HG03135 (cell line): Measurements from ENCODE around the gene SLC5A1.
"Not testable (repeated sequence)": the region's sequence is repeated elsewhere in the genome, so short reads cannot be mapped to it uniquely, and the experiment has no call there.

Experiments used
- ATAC-seq: cut with Tn5 transposase; IDR thresholded peaks from one replicate; pipeline ENCODE4 v1.9.1; 2021; ENCODE audit warnings: mild to moderate bottlenecking, moderate library complexity; ENCODE audit not compliant: unreplicated experiment

SLC5A1 gene

DNA sequence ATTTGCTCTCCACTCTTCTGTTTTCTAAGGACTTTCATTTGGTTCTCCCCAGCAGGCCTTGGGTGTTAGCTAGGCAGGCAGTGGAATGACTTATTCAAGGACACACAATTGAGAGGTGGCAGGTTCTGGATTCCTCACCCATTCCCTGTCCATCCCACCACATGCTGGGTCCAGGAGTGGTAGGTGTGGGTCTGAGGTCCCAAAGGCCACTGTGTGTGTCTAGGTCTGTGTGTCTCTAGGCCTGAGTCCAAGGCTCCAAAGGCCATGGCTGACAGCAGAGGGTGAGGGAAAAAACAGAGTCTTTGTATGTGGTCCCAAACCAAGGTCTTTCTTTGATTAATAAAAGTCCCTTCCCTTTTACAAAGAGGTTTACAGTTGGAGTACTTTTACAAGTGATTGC is 40.8 kb downstream of the SLC5A1 start:
- ATAC-seq: no peak

DNA sequence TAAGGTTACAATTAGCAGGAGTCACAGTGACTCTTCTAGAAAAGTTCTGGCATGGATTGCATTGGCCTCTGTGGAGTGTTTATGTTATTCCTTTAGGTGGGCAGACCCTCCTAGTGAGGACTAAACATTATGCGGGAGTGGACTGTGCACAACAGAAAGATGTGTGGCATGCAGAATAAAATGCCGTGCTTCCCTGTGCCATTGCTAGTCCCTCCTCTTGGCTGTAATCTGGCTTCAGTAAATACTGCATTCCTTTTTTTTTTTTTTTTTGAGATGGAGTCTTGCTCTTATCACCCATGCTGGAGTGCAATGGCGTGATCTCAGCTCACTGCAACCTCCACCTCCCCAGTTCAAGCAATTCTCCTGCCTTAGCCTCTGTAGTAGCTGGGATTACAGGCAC is 45.0 kb downstream of the SLC5A1 start:
- ATAC-seq: no peak

- no peak for ATAC-seq
These were observed 54.0 kb downstream of the SLC5A1 start for GRCh38 chr22:32097018-32097417.

DNA sequence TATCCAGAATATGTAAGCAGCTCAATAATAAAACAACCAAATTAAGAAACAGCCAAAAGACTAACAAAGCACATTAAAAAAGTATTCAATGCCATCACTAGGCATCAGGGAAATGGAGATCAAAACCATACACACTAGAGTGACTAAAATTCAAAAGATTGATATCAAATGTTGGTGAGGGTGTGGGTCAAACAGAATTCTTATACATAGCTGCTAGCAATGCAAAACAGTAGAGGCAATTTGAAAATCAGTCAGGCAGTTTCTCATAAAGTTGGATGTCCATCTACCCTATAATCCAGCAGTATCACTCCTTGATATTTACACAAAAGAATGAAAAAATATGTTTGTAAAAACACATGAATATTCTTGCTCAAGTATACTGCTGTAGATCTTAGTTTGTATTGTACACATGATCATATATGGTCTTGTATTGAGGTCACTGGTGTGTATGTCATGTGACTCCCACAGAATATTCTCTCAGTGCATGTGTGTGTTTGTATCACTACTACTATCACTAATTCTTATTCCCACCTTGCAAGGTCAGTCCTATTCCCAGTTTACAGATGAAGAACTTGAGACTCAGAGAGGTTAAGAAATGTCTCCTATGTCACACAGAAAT is 54.9 kb downstream of the SLC5A1 start:
- ATAC-seq: no peak

DNA sequence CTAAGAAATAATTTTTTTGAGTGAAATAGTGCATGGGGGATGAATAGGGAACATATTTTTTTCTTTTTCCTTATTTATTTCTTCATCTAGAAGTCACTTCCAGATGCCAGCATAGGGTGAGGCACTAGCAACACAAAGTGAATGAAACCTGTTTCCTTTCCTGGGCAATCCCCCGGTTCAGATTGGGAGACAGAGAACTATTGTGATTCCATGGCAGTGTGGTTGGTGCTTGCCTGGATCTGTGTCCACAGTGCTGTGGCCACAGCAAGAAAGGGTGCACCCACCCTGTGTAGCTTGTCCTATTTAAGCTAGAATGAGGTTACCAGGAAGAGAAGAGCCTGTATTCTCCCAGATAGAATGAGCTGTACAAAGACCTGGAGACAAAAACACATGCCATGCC is 57.6 kb downstream of the SLC5A1 start:
- no peak for ATAC-seq

DNA sequence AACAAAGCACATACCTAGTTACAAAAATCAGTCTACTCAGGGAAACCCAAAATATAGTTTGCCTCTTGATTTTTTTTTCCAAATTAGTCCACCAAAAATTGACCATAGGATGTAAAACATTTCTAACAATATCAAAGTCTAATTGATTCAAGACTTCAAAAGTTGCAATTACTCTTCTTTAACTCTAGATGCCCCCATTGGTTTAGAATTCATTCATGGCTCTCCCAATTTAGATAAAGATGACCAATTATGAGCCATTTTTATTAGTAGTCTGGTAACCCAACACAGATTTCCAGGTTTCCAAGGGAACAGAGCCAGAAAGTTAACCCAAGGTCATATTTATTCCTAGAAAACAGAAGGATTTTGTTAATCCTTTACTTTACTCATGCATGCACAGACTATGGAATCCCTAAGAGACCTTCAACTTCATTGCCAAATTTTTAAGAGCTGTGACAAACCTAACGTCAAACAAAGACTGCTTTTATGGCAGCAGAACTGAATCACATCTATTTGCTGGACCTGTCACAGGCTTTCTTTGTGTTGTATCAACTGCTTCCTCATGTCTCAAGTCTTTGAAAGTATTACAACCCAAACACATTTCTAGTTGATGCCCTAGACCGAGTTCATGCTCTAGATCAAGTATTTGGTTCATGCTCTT is 60.7 kb downstream of the SLC5A1 start:
- ATAC-seq: no peak

DNA sequence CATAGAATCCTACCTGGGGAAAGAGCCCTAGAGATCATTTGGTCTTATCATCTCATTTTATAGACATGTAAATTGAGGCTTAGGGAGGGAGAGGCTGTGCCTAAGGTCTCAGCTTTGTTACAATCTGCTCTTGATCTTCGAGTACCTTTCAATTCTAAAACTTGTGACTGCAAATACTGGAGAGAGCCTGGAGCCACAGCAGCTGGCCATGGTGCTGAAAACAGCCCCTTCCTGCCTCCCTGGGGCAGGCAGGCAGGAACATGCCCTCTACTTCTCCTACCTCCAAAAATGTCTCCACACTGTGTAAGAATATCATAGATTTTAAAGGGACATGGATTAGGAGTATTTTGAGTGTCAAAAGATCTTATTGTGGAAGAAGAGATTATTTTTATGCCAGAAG is 63.9 kb downstream of the SLC5A1 start:
- no peak for ATAC-seq

GRCh38 chr22:32112380-32112779 is 69.3 kb downstream of the SLC5A1 start:
- ATAC-seq: no peak

GRCh38 chr22:32119568-32120235 is 76.6 kb downstream of the SLC5A1 start:
- ATAC-seq: no peak

GRCh38 chr22:32120603-32121002 is 77.5 kb downstream of the SLC5A1 start:
- ATAC-seq: no peak

- no peak for ATAC-seq
These were observed 79.8 kb downstream of the SLC5A1 start for GRCh38 chr22:32122899-32123298.

GRCh38 chr22:32123657-32124056 is 80.6 kb downstream of the SLC5A1 start:
- ATAC-seq: no peak

DNA sequence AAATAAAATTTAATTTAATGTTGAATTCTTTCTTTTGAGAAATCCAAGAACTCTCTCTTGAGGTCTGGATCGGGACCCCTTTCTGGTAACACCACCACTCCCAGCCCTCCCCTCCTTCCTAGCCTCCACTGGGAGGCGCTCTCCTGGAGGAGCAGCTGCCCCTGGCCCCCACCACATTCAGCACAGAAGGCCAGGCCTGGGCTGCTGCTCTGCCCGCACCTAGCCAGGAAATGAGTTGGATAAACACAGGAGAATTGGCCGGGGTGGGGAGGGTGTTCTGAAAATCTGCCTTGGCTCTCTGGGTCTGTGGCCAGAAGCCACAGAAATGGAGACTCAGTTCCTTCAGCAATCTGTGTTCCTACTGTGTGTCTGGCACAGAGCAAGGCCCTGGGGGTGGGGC is 84.8 kb downstream of the SLC5A1 start:
- ATAC-seq: no peak

GRCh38 chr22:32130464-32130863 is 87.4 kb downstream of the SLC5A1 start:
- ATAC-seq: no peak

DNA sequence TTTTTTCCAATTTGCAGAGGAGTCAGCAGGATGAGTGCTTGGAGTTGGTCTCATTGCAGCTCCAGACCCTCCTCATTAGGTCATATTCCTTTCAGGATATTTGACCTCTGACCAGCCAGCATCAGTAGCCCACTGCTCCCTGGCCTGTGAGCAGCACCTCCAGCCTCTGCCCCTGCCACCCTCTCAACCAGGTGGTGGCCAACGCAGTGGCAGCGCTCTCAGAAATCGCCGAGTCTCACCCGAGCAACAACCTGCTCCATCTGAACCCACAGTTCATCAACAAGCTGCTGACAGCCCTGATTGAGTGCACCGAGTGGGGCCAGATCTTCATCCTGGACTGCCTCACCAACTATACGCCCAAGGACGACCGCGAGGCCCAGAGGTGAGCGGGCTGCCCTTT is 89.1 kb downstream of the SLC5A1 start:
- ATAC-seq: no peak

DNA sequence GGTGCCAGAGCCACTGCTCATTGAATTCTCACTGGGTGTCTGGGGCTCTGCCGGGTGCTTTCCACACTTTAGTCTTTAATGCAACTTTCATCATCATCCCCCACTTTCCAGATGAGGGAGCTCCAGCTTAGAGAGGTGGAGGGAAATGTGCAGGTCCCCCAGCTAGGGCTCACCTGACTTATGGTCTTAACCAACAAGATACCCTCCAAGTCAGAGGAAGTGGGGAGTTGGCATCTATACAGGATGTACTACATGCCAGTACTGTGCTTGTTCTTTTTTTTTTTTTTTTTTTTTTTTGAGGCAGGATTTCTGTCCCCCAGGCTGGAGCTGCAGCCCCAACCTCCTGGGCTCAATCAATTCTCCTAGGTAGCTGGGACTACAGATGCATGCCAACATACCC is 89.7 kb downstream of the SLC5A1 start:
- no peak for ATAC-seq

DNA sequence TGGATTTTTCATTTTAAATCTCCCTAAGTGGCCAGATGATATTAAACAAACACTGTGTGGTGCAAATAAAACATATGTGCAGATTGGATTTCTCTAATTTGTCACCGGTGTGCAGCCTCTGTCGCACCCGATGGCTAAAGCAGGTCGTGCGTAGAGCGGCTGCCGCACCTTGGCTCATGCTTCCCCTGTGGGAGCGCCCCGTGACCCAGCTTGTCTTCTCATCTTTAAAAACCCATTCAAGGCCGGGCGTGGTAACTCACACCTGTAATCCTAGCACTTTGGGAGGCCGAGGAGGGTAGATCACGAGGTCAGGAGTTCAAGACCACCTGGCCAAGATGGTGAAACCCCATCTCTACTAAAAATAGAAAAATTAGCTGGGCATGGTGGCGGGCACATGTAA is 91.7 kb downstream of the SLC5A1 start:
- ATAC-seq: not testable (repeated sequence)

DNA sequence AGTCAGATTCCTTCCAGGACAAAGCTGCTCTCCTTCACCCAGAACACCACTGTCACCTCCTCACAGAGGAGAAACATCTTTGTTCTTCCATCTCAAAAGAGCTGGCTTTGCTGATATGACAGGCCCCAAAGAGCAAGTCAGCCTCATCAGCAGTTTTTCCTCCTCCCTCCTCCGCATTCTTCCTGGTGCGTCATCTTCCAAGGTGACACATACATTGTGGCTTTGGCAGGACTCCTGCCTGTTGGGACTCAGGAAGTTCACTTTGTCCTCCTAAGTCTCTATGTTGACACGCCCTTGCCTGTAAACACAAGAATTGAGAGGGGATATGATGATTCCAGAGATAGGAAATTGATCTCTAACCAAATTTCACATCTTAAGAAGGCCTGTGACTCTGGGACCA is 92.9 kb downstream of the SLC5A1 start:
- not testable (repeated sequence) for ATAC-seq

DNA sequence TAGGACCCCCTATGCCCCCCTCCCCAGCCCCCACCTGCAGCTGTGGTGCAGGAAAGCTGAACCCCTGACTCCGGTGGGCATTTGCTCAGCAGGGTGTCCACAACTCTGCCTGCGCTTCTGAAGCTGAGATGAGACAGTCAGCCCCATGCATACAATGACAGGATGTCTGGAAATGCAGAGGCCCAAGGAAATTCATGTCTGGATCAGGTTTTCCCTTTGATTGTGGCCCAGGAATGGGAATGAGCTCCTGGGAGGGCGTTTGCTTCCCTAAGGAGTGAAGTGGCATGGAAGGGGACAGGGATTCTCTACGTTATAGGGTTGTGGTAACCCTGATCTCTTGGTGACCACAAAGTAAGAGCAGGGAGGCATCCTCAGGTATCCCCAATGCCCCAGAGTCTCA is 93.8 kb downstream of the SLC5A1 start:
- not testable (repeated sequence) for ATAC-seq

DNA sequence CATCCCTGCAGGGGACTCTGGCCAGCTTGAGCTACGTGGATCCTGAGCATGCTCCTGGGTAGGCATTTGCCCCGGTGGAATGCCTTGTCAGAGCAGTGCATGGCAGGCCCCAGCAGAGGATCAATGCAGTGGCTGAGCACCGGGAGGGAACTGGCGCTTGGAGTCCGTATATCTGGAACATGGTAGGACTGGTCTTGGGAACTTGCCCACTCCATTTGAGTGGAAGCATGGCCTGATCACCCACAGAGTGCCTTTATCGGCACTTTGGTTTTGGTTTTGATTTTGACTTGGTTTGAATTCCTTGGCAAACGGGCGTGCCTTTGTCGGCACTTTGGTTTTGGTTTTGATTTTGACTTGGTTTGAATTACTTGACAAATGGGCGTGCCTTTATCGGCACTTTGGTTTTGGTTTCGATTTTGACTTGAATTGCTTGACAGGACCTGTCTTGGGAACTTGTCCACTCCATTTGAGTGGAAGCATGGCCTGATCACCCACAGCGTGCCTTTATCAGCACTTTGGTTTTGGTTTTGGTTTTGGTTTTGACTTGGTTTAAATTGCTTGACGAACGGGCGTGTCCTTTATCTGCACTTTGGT is 94.8 kb downstream of the SLC5A1 start:
- ATAC-seq: not testable (repeated sequence)

DNA sequence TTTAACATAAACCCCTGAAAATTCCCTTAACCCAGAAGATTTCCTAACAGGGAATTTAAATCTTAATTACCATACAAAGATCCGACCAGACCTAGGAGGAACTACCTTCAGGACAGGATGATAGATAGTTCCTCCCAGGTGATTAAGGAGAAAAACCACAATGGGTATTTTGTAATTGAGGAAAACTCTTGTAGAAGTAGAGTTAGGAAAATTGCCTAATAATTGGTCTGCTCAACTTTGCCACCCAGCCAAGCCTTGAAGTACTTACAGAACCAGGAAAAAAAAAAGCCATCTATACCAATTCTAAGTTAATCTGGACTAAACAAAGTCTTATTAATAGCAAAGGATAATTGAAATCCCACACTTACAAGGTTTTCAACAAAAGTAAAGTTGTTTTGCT is 95.5 kb downstream of the SLC5A1 start:
- not testable (repeated sequence) for ATAC-seq

DNA sequence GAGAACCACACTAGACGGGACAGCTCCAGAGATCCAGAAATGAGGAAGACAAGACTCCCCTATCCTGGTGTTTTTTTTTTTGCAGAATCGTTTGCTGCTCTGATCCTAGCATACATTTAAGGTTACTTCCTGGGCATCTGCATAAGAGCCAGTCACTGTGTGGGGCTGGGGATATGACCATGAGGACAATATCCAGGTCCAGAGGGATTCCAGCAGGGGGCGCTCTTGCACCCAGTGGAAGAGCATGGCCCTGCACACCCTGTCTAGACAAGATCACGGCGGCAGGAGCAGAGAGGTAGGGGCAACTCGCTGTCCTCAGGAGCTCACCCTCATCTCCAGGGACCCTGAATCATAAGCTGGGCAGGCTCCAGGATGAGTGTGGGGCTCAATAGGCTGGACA is 97.6 kb downstream of the SLC5A1 start:
- ATAC-seq: not testable (repeated sequence)
